ENCODE results near the gene UGDH. TPM values are rescaled to one million over a fixed set of nuclear protein-coding genes. Genes with fewer than 3 reads are reported as not detected.
A peak's percentile ranks its signal among the peaks of the same experiment; 100 is the strongest.
"Not testable (repeated sequence)": the region's sequence is repeated elsewhere in the genome, so short reads cannot be mapped to it uniquely, and the experiment has no call there.

UGDH gene
- total RNA-seq, 1 donor: 277 TPM

DNA sequence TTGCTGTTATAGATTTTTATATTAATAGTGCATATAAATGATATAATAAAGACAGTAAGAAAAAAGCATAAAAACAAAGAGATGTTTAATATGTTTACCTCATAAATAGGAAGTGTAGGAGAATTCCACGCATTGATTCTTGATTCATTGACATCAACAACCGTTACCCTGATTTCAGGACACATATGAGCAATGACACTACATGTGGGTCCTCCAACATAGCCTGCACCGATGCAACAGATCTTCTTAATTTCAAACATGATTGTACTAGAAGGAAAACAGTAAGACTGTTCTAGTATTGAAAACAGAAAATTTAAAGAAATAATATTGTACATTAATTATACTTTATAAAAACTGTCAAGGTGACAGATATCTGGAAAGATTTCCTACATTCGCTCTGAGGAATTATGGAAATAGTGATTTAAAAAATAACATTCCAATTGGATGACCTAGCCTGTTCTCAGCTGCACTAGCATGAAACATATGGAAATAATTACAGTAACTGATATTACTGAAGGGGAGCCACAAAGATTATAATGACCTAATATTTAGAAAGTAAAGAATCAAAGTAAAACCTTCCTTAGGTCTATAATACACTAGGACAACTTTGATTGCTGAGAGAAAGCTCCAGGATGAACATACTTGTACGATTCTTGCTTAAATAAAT, 5.9 kb downstream of the UGDH start:
- Histone ChIP-seq H3K27ac (ENCODE audit: low read depth, low read length) (peak overlapping the region; percentile 92), H3K27me3 (ENCODE audit: insufficient read depth, low read length) (no peaks in the 10 kb centered on the region), H3K79me2 (ENCODE audit: insufficient read depth, low read length) (peaks cover 94% of the 10 kb centered on the region), H2AFZ (ENCODE audit: low read length) (no peak overlapping the region), H3K36me3 (ENCODE audit: insufficient read depth, low read length) (peaks cover 57% of the 10 kb centered on the region), H4K20me1 (ENCODE audit: insufficient read depth, low read length) (peaks cover 35% of the 10 kb centered on the region), H3K4me1 (ENCODE audit: insufficient read depth, low read length) (peaks cover 47% of the 10 kb centered on the region), H3K4me3 (ENCODE audit: insufficient read depth, low read length) (peak overlapping the region; percentile 44), H3K9me3 (ENCODE audit: low read depth, low read length) (no peaks in the 10 kb centered on the region), H3K4me2 (ENCODE audit: insufficient read depth, low read length) (peak overlapping the region; percentile 94)
- TF ChIP-seq, protein P1, sequence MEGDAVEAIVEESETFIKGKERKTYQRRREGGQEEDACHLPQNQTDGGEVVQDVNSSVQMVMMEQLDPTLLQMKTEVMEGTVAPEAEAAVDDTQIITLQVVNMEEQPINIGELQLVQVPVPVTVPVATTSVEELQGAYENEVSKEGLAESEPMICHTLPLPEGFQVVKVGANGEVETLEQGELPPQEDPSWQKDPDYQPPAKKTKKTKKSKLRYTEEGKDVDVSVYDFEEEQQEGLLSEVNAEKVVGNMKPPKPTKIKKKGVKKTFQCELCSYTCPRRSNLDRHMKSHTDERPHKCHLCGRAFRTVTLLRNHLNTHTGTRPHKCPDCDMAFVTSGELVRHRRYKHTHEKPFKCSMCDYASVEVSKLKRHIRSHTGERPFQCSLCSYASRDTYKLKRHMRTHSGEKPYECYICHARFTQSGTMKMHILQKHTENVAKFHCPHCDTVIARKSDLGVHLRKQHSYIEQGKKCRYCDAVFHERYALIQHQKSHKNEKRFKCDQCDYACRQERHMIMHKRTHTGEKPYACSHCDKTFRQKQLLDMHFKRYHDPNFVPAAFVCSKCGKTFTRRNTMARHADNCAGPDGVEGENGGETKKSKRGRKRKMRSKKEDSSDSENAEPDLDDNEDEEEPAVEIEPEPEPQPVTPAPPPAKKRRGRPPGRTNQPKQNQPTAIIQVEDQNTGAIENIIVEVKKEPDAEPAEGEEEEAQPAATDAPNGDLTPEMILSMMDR (IDR thresholded peaks at IDR 0.05; ENCODE audit: extremely low read depth, low read depth, low read length): no peak
- DNase-seq (ENCODE audit: insufficient read length, low spot score, missing footprints): peak; percentile 62

DNA sequence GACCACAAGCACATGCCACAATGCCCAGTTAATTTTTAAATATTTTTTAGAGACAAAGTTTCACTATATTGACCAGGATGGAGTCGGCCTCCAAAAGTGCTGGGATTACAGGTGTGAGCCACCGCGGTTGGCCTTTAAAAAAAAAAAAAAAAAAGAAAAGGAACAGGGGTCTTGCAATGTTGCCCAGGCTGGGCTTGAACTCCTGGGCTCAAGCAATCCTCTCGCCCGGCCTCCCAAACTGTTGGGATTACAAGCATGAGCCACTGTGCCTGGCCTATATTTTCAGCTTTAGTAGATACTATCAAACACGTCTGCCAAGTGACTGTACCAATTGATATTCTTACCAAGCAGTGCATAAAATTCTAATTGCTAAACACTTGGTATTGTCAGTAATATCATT, 8.8 kb downstream of the UGDH start:
- H3K4me1 ChIP-seq (ENCODE audit: insufficient read depth, low read length): peaks cover 41% of the 10 kb centered on the region
- H3K9me3 ChIP-seq (ENCODE audit: low read depth, low read length): no peaks in the 10 kb centered on the region
- peaks cover 92% of the 10 kb centered on the region for H3K79me2 ChIP-seq (ENCODE audit: insufficient read depth, low read length)
- no peak overlapping the region for H2AFZ ChIP-seq (ENCODE audit: low read length)
- H3K27ac ChIP-seq (ENCODE audit: low read depth, low read length): peak overlapping the region; percentile 27
- TF ChIP-seq, protein P1 (IDR thresholded peaks at IDR 0.05; ENCODE audit: extremely low read depth, low read depth, low read length): no peak
- peaks cover 73% of the 10 kb centered on the region for H3K36me3 ChIP-seq (ENCODE audit: insufficient read depth, low read length)
- no peak overlapping the region for H3K4me3 ChIP-seq (ENCODE audit: insufficient read depth, low read length)
- H3K4me2 ChIP-seq (ENCODE audit: insufficient read depth, low read length): no peak overlapping the region
- no peaks in the 10 kb centered on the region for H3K27me3 ChIP-seq (ENCODE audit: insufficient read depth, low read length)
- peaks cover 18% of the 10 kb centered on the region for H4K20me1 ChIP-seq (ENCODE audit: insufficient read depth, low read length)
- no peak for DNase-seq (ENCODE audit: insufficient read length, low spot score, missing footprints)

DNA sequence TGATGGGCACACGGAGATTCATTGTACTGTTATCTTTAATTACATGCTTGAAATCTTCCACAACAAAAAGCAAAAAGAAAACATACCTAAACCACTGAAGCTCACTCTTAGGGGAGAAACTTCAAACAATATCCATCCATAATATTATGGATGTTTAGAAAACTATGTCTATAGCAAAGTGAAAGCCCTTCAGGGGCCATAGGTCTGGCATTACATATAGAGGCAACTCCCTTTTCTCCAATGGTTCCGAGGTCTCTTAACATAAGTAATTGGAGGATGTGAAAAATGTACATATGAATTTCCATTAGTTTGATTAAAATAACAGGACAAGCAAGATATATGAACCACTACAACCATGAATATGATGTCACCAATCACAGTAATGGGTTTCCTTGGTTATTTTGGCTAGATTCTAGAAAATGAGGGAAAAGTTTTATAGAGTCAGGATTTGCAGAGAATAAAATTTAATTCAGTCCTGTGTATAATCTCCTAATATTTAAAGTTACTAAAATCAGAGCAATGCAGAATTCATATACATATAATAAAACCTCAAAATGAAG, 10.8 kb downstream of the UGDH start:
- Histone ChIP-seq H3K27me3 (ENCODE audit: insufficient read depth, low read length) (no peaks in the 10 kb centered on the region), H3K4me1 (ENCODE audit: insufficient read depth, low read length) (peaks cover 21% of the 10 kb centered on the region), H4K20me1 (ENCODE audit: insufficient read depth, low read length) (peaks cover 15% of the 10 kb centered on the region), H3K79me2 (ENCODE audit: insufficient read depth, low read length) (peaks cover 89% of the 10 kb centered on the region), H3K4me3 (ENCODE audit: insufficient read depth, low read length) (no peak overlapping the region), H3K4me2 (ENCODE audit: insufficient read depth, low read length) (no peak overlapping the region), H3K36me3 (ENCODE audit: insufficient read depth, low read length) (peaks cover 86% of the 10 kb centered on the region), H2AFZ (ENCODE audit: low read length) (no peak overlapping the region), H3K27ac (ENCODE audit: low read depth, low read length) (peak overlapping the region; percentile 87), H3K9me3 (ENCODE audit: low read depth, low read length) (no peaks in the 10 kb centered on the region)
- TF ChIP-seq, protein P1 (IDR thresholded peaks at IDR 0.05; ENCODE audit: extremely low read depth, low read depth, low read length): no peak
- DNase-seq (ENCODE audit: insufficient read length, low spot score, missing footprints): no peak

DNA sequence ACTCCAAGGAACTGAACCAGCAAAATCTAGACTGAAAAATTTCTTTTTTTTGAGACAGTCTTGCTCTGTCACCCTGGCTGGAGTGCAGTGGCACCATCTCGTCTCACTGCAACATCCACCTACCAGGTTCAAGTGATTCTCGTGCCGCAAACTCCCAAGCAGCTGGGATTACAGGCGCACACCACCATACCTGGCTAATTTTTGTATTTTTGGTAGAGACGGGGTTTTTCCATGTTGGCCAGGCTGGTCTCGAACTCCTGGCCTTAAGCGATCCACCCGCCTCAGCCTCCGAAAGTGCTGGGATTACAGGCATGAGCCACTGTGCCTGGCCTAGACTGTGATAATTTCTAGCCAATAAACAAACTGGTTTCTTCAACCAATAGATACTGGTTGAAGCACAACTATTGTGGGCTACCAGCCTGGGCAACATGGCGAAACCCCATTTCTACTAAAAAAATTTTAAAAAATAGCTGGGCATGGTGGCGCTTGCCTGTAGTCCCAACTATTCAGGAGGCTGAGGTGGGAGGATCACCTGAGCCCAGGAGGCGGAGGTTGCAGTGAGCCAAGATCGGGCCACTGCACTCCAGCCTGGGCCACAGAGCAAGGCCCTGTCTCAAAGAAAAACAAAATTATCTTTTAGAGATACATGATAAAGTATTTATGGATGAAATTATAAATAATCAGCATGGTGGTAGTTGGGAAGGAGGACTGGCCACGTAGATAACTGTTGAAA, 11.4 kb downstream of the UGDH start:
- peak overlapping the region; percentile 87 for H3K27ac ChIP-seq (ENCODE audit: low read depth, low read length)
- not testable (repeated sequence) for H2AFZ ChIP-seq (ENCODE audit: low read length); H3K9me3 ChIP-seq (ENCODE audit: low read depth, low read length); H3K4me3 ChIP-seq (ENCODE audit: insufficient read depth, low read length); H4K20me1 ChIP-seq (ENCODE audit: insufficient read depth, low read length); H3K27me3 ChIP-seq (ENCODE audit: insufficient read depth, low read length); DNase-seq (ENCODE audit: insufficient read length, low spot score, missing footprints); H3K4me2 ChIP-seq (ENCODE audit: insufficient read depth, low read length)
- peaks cover 14% of the 10 kb centered on the region for H3K4me1 ChIP-seq (ENCODE audit: insufficient read depth, low read length)
- peaks cover 86% of the 10 kb centered on the region for H3K36me3 ChIP-seq (ENCODE audit: insufficient read depth, low read length)
- H3K79me2 ChIP-seq (ENCODE audit: insufficient read depth, low read length): peaks cover 85% of the 10 kb centered on the region
